C4-2B (cell line): ENCODE data around the gene LRRC27.

Experiments
- CTCF ChIP-seq: fragments of 450-650 bp; conservative IDR thresholded peaks from 2 replicates; pipeline ENCODE4 v1.5.1; 2017; ENCODE audit warnings: mild to moderate bottlenecking
- ZFX ChIP-seq: fragments of 450-650 bp; IDR thresholded peaks from 2 replicates; pipeline ENCODE4 v1.6.1; 2017

GRCh38 chr10:132400041-132400546 lies 68.1 kb downstream of the LRRC27 start:
- TF ChIP-seq CTCF (no peak), ZFX (no peak)
